HCT116 (cell line): ENCODE results near the gene ARL6IP1.

Experiments used
- ELF1 ChIP-seq: IDR thresholded peaks from 2 replicates; pipeline ENCODE4 v1.6.1; 2012; ENCODE audit warnings: low read depth, borderline replicate concordance
- EZH2 ChIP-seq: fragments of 200-600 bp; sonication (generic); IDR thresholded peaks from 2 replicates; pipeline ENCODE4 v1.6.1; 2017; ENCODE audit warnings: antibody characterized with exemption, mixed run types
- POLR2A ChIP-seq: IDR thresholded peaks from 2 replicates; pipeline ENCODE4 v1.7.0; 2011; ENCODE audit warnings: borderline replicate concordance; ENCODE audit not compliant: insufficient read depth, insufficient read length; ENCODE audit errors: extremely low read depth
- POLR2AphosphoS5 ChIP-seq: IDR thresholded peaks from 2 replicates; pipeline ENCODE4 v1.6.1; 2011; ENCODE audit warnings: mild to moderate bottlenecking, low read depth, low read length, moderate library complexity
- RAD21 ChIP-seq: IDR thresholded peaks from 2 replicates; pipeline ENCODE4 v1.6.1; 2012; ENCODE audit warnings: low read depth, mild to moderate bottlenecking
- SP1 ChIP-seq: IDR thresholded peaks from 2 replicates; pipeline ENCODE4 v1.6.1; 2012; ENCODE audit warnings: low read depth
- TCF7L2 ChIP-seq: IDR thresholded peaks from 2 replicates; pipeline ENCODE4 v1.7.0; 2011; ENCODE audit warnings: borderline replicate concordance, inconsistent platforms; ENCODE audit not compliant: insufficient read depth, insufficient read length; ENCODE audit errors: extremely low read depth
- YY1 ChIP-seq: IDR thresholded peaks from 2 replicates; pipeline ENCODE4 v1.6.1; 2011; ENCODE audit warnings: low read length, low read depth, moderate library complexity, mild to moderate bottlenecking; ENCODE audit not compliant: insufficient replicate concordance; ENCODE audit errors: extremely low read depth
- ZFX ChIP-seq: fragments of 450-650 bp; IDR thresholded peaks from 2 replicates; pipeline ENCODE4 v1.6.1; 2017
- TF ChIP-seq, protein P1 (sequence below), 3 experiments: fragments of 200-600 bp in 1 of 3; sonication (generic) in 1 of 3; IDR thresholded peaks in 2 of 3; conservative IDR thresholded peaks in 1 of 3; 2 replicates each; pipeline ENCODE4 v1.5.1; 2012 to 2017; ENCODE audit warnings: low read depth in 2 of 3, low read length in 2 of 3, antibody characterized with exemption in 1 of 3, borderline replicate concordance in 1 of 3, control low read depth in 1 of 3, mild to moderate bottlenecking in 1 of 3, mixed read lengths in 1 of 3, mixed run types in 1 of 3, moderate library complexity in 1 of 3; ENCODE audit not compliant: insufficient read depth in 1 of 3
- TF ChIP-seq, protein P2 (sequence below): IDR thresholded peaks from 2 replicates; pipeline ENCODE4 v1.6.1; 2012; ENCODE audit warnings: low read depth
- TF ChIP-seq, protein P3 (sequence below): IDR thresholded peaks from 2 replicates; pipeline ENCODE4 v1.6.1; 2011; ENCODE audit warnings: mild to moderate bottlenecking, low read length, moderate library complexity; ENCODE audit not compliant: insufficient replicate concordance; ENCODE audit errors: extremely low read depth

DNA sequence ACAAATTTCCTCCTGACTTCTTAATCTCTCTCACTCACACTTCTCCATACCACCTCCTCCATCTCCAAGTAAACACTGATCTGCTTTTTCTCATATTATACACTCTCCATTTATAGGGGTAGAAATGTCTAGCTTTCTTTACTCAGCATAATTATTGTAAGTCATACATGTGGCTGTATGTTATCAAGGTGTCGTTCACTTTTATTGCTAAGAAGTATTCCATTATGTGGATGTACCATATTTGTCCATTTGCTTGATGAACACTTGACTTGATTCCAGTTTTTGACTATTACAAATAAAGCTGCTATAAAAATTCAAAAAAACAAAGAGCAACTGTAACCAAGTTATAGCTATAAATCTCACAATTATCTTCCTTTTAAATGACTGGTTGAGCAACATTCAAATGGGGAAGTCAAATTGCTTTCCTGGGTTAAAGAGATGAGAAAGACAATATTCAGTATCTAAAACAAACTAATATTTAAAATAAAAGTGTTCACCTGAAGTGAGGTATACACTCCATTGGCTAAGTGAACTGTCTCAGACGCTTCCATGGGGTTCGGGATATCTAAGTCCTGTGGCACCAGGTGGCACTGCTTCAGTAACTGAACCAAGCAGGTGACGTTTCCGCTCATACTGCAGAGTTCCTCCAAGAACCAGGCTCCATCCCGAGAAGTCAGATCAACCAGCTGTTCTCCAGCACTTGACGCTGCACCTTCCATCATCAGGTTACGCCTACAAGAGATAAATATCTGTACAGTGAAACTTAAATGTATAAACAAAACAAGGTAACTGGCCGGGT, 32.6 kb upstream of the ARL6IP1 start:
- TF ChIP-seq, protein P1, sequence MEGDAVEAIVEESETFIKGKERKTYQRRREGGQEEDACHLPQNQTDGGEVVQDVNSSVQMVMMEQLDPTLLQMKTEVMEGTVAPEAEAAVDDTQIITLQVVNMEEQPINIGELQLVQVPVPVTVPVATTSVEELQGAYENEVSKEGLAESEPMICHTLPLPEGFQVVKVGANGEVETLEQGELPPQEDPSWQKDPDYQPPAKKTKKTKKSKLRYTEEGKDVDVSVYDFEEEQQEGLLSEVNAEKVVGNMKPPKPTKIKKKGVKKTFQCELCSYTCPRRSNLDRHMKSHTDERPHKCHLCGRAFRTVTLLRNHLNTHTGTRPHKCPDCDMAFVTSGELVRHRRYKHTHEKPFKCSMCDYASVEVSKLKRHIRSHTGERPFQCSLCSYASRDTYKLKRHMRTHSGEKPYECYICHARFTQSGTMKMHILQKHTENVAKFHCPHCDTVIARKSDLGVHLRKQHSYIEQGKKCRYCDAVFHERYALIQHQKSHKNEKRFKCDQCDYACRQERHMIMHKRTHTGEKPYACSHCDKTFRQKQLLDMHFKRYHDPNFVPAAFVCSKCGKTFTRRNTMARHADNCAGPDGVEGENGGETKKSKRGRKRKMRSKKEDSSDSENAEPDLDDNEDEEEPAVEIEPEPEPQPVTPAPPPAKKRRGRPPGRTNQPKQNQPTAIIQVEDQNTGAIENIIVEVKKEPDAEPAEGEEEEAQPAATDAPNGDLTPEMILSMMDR (IDR thresholded peaks at IDR 0.05 in 2 of 3, conservative IDR thresholded peaks at IDR 0.05 in 1 of 3; ENCODE audit: borderline replicate concordance in 1 of 3, insufficient read depth in 1 of 3, low read depth in 2 of 3, low read length in 2 of 3): no peak
- TF ChIP-seq EZH2: no peak
- TF ChIP-seq, protein P2, sequence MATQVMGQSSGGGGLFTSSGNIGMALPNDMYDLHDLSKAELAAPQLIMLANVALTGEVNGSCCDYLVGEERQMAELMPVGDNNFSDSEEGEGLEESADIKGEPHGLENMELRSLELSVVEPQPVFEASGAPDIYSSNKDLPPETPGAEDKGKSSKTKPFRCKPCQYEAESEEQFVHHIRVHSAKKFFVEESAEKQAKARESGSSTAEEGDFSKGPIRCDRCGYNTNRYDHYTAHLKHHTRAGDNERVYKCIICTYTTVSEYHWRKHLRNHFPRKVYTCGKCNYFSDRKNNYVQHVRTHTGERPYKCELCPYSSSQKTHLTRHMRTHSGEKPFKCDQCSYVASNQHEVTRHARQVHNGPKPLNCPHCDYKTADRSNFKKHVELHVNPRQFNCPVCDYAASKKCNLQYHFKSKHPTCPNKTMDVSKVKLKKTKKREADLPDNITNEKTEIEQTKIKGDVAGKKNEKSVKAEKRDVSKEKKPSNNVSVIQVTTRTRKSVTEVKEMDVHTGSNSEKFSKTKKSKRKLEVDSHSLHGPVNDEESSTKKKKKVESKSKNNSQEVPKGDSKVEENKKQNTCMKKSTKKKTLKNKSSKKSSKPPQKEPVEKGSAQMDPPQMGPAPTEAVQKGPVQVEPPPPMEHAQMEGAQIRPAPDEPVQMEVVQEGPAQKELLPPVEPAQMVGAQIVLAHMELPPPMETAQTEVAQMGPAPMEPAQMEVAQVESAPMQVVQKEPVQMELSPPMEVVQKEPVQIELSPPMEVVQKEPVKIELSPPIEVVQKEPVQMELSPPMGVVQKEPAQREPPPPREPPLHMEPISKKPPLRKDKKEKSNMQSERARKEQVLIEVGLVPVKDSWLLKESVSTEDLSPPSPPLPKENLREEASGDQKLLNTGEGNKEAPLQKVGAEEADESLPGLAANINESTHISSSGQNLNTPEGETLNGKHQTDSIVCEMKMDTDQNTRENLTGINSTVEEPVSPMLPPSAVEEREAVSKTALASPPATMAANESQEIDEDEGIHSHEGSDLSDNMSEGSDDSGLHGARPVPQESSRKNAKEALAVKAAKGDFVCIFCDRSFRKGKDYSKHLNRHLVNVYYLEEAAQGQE: no peak
- no peak for TF ChIP-seq POLR2A
- TF ChIP-seq RAD21: no peak
- TF ChIP-seq ELF1: no peak
- no peak for TF ChIP-seq POLR2AphosphoS5
- no peak for TF ChIP-seq SP1
- TF ChIP-seq, protein P3, sequence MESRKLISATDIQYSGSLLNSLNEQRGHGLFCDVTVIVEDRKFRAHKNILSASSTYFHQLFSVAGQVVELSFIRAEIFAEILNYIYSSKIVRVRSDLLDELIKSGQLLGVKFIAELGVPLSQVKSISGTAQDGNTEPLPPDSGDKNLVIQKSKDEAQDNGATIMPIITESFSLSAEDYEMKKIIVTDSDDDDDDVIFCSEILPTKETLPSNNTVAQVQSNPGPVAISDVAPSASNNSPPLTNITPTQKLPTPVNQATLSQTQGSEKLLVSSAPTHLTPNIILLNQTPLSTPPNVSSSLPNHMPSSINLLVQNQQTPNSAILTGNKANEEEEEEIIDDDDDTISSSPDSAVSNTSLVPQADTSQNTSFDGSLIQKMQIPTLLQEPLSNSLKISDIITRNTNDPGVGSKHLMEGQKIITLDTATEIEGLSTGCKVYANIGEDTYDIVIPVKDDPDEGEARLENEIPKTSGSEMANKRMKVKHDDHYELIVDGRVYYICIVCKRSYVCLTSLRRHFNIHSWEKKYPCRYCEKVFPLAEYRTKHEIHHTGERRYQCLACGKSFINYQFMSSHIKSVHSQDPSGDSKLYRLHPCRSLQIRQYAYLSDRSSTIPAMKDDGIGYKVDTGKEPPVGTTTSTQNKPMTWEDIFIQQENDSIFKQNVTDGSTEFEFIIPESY: no peak
- TF ChIP-seq YY1: no peak
- TF ChIP-seq ZFX: no peak
- no peak for TF ChIP-seq TCF7L2
